ENCODE results near the gene CHST2.
"Not testable (repeated sequence)": the region's sequence is repeated elsewhere in the genome, so short reads cannot be mapped to it uniquely, and the experiment has no call there.

Gene CHST2

DNA sequence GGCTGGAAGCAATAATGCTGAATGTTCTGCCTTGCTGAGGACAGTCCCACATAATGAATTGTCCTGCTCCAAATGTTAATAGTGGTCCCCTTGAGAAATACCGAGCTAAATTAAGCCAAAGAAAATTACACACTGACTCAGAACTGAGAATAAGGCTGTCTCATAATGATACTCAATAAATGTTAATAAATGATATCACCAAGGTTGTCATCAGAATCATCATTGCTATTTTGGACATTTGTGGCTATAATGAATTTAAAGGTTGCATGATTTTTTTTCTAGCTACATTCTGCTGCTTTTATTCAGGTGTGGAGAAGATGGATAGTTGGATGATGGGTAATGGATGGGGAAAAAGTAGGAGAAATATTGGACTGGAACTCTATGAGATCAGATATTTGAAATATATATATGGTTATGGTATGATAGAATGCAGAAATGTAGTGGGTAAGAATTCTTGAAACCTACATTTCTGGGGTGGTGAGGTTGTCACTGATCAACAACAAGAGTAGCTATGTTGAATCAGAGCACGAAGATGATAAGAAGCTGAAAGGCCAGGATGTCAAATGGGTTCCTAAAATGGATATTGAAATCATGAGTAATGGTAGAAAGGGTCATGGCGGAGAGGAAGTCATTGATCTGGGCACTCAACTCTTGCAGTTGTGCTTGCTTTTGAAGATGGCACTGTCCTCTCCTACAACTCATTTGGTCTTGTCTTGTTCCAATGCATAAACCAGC lies 12.8 kb downstream of the CHST2 start:
- DNase-seq (ENCODE audit: low read depth in 2 of 2, low spot score in 1 of 2) = no peak

DNA sequence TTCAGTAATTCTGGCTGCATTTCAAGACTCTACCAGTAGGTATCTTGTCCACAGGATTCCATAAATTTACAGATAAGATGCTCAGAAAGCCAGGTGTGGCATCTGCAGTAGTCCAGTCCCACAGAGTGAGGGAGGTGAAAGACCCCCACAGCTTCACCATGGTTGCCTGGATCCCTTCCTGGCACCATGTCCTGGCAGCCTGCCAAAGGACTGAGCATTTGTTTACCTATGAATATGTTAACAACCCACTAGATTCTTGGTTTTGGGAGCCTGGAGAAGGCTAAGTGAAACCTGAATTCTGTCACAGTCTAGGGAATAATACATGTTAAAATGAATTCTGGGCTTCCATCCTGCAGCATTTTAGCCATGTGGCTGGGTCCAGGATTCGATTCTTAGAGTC lies 14.9 kb downstream of the CHST2 start:
- DNase-seq (ENCODE audit: low read depth in 2 of 2, low spot score in 1 of 2) = no peak

DNA sequence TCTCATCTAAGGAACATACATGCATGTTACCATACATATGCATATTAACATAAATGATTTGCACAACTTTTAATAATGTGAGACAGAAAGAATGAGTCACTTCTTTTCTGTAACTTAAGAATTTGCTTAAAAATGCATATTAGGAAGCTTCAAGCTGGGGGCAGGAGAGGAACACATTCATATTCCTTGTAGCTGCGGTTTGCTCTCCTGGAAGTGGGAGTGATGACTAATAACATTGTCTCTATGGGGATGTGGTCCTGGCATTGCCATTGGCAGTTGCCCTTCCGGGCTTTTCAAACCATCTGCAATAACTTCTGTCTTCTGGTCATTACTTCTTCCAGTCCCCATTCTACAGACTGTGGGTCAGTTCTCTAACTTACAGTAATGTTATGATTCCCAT lies 15.6 kb downstream of the CHST2 start:
- no peak for DNase-seq (ENCODE audit: low read depth in 2 of 2, low spot score in 1 of 2)

DNA sequence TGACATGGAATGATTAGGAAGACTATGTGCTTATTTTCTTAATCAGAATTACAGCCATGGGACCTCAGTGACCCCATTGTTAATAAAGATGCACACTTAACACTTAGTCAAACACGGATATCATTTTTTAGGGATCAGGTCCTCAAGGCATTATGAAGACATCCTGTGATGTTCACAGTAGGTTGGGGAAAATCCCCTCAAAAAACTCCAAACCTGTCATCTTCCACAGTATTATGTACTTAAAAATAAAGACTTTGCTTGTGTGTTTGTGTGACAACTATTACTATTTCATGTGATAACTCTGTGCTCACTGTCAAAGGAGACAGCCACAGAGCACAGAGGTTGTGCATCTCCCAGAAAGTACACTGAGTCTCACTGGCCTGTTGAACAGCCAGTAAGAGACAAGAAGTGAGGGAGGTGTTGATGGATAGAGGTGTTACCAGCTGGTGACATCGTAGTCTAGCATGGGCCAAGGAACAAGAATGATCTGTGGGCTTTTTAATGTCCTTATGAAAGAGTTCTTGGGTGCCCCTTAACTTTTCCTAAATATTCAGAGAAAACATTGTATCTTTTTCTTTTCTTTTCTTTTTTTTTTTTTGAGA lies 18.0 kb downstream of the CHST2 start:
- DNase-seq (ENCODE audit: low read depth in 2 of 2, low spot score in 1 of 2) = no peak

DNA sequence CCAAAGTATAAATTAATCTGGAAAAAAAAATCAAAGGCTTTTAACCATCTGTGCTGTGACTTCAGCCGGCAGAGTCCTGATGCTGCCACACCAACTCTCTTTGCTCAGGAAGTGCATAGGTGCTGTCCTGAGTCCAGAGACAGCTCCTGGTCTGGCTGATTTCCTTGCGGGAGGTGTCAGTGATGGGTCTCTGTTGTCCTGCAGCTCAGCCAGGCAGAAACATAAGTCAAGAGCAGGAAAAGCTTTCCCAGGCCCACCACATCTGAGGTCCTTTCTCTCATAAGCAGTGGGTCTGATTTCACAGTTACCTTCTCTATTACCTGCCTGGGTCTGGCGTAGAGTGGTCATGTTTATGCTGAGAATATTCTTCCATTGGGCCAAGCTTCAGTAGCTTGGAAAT lies 19.4 kb downstream of the CHST2 start:
- DNase-seq (ENCODE audit: low read depth in 2 of 2, low spot score in 1 of 2) = no peak

DNA sequence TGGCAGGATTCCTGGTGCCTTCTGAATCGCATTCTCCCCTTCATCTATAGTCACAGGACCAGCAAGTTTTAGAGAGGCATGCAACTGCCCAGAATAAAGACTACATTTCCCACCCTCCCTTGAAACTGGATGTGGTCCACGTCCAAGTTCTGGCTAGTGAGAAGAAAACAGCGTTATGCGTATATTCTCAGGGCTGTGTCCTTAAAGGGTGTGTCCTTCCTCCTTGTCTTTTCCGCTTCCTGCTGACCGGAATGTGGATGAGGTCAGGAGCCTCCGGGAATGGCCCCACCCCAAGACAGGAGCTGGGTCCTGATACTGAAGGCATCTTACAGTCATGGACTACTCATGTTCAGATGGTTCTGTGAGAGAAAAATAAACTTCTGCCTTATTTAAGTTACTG lies 20.2 kb downstream of the CHST2 start:
- no peak for DNase-seq (ENCODE audit: low read depth in 2 of 2, low spot score in 1 of 2)

DNA sequence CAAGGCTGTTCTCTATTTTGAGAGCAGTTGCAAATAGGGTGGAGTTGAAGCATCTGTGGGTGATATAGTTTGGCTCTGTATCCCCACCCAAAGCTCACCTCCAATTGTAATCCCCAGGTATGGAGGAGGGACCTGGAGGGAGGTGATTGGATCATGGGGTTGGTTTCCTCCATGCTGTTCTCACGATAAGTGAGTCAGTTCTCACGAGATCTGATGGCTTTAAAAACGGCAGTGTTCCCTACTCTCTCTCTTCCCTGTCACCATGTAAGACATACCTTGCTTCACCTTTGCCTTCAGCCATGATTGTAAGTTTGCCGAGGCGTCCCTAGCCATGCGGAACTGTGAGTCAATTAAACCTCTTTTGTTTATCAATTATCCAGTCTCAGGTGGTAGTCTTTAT lies 21.0 kb downstream of the CHST2 start:
- no peak for DNase-seq (ENCODE audit: low read depth in 2 of 2, low spot score in 1 of 2)

DNA sequence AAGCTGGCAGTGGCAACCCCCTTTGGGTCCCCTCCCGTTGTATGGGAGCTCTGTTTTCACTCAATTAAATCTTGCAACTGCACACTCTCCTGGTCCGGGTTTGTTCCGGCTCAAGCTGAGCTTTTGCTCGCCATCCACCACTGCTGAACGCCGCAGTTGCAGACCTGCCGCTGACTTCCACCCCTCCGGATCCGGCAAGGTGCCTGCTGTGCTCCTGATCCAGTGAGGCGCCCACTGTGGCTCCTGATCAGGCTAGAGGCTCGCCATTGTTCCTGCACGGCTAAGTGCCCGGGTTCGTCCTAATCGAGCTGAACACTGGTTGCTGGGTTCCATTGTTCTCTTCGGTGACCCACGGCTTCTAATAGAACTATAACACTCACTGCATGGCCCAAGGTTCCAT lies 22.8 kb downstream of the CHST2 start:
- no peak for DNase-seq (ENCODE audit: low read depth in 2 of 2, low spot score in 1 of 2)

DNA sequence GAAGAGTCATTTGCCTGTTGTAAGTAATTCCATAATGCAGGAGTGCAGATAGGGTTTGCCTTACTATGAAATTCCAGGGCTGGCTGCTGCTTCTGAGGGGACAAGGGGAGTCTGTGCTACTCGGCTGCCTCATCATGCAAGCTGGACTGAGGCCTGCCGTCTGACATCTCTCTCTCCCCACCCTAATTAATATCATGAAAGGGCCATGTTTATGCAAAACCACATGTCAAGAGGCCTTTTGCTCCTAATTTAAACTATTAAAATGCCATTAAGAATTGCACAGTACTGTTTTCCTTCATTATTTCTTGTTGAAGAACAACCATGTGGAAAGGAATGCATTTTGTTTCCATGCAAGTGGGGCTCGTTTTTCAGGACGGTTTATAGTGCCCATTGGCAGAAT lies 26.3 kb downstream of the CHST2 start:
- no peak for DNase-seq (ENCODE audit: low read depth in 2 of 2, low spot score in 1 of 2)

DNA sequence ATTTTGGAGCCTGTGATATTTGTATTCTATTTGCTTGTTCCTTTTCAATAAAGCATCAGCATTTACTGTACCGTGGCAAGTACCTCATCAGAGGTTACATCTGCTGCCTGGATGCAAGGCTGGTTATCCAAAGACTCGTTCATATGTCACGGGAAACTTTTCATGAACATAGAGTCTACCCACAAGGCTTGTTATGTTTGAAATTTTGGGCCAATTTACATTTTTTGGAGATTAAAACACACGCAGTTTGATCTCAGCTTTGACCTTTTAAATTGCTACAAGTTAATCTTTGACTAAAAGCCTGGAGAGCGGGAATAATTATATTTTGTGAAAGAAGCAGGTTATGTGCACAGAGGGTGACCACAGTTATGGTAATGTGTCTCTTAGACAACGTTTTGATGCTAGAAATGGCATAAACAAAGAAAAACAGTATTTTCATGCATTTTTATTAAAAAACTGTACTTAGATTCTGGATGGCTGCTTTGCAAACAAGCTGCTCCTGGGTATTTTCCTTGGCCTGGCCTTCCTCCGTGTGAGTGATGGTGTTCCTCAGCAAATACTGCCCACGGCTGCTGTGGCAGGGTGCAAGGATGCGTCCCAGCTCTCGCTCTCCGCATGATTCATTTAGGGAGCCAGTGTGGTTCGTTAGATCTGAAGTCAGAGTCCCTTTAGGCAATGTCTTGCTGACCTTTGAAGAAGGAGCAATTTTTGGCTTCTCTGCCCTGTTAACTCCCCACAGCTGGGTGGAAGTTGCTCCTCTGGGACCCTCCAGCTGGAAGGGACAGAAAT lies 27.1 kb downstream of the CHST2 start:
- no peak for DNase-seq (ENCODE audit: low read depth in 2 of 2, low spot score in 1 of 2)

DNA sequence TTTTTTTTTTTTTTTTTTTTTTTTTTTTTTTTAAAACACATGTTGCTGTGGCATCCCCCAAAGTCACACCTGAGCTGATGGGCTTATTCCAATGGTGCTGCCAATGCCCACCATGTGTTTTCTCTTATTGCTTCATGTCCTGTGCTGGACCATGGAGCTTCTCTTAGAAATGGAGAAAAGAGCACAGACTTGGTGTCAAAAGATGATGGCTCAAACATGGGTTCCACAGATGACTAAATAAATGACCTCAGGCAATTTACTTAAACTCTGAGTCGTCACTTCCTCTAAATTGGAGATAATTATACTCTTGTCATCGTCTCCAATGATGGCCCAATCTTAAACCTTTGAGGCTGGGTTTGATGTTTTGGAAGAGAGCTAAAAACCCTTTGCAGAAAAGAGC lies 28.1 kb downstream of the CHST2 start:
- DNase-seq (ENCODE audit: low read depth in 2 of 2, low spot score in 1 of 2) = no peak

DNA sequence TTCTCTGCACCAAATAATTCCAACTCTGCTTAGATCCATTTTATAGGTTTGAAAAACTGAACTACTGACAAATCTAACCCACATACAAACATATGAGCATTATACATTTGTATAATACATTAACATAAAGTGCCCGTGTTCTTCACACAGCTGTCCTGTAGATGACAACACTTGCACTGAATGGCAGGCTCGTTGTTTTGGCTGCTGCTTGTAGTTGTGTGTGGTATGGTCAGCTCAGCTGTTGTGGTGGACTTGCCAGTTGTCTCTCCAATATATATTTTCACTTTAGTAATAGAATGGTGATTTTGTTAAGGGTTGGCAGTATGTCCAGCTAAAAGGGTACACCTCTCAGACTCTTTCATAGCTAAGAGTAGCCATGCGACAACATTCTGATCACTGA lies 30.5 kb downstream of the CHST2 start:
- DNase-seq (ENCODE audit: low read depth in 2 of 2, low spot score in 1 of 2) = no peak

DNA sequence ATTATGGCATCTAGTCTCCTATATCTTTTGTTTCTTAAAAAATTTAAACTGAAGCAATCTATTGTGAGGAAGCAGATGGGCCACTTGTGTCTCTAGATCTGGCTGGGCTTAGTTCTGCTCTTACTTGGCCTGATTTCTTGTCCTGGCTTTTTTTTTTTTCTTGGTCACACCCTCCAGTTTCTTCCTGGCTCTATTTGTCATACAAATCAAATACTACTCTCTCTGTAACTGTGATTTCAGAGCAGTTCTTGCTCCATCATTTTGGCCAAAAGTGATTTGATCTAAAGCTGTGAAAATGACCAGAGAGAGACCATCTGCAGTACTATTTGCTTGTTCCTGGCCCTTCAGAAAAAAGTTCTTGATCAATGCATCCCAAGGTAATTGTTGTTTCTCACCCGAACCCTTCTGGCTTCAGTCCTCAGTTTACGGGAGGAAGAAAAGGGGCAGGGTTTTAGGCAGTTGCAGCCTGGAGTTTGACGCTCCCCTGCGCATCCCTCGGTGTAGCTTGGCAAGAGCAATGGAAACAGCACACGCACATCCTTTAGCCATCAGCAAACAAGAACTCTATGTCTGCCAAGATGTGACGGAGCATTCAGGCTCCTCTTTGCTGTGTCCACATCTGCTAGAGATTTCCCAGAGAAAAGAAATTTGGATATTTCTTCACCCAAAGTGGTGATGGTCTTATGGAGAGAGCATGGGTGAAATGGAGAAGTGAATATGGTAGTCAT lies 31.6 kb downstream of the CHST2 start:
- DNase-seq (ENCODE audit: low read depth in 2 of 2, low spot score in 1 of 2) = no peak

DNA sequence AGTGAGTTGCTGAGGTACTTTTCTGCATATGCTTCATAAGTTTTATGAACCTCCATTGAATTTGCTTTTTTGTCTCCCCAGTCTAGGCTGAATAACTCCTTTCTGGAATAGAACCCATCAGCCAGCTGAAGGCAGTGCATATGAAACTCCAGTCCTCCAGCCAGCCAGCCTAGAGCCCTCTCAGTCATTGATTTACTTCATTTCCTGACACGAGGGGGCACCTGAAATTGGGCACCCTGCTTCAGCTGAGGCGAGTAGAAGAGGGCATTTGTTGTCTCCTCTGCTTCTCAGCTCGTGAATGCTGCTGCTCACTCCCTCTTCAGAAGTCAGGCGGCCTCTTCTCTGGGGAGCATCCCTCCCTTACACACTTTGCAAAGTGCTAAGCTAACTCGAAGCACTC lies 32.5 kb downstream of the CHST2 start:
- DNase-seq (ENCODE audit: low read depth in 2 of 2, low spot score in 1 of 2) = no peak

DNA sequence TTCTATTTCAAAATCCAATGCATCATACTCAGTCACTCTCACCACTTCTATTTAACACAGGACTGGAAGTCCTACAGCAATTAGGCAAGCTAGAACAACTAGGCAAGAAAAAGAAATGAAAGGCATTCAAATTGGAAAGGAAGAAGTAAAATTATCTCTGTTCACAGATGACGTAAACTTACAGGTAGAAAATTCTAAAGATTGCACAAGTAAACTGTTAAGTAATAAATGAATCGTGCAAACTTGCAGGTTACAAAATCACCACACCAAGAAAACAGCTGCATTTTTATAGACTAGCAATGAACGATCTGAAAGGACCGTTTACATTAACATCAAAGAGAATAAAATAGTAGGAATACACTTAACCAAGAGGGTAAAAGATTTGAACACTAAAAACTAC lies 36.2 kb downstream of the CHST2 start:
- DNase-seq (ENCODE audit: low read depth in 2 of 2, low spot score in 1 of 2) = no peak

DNA sequence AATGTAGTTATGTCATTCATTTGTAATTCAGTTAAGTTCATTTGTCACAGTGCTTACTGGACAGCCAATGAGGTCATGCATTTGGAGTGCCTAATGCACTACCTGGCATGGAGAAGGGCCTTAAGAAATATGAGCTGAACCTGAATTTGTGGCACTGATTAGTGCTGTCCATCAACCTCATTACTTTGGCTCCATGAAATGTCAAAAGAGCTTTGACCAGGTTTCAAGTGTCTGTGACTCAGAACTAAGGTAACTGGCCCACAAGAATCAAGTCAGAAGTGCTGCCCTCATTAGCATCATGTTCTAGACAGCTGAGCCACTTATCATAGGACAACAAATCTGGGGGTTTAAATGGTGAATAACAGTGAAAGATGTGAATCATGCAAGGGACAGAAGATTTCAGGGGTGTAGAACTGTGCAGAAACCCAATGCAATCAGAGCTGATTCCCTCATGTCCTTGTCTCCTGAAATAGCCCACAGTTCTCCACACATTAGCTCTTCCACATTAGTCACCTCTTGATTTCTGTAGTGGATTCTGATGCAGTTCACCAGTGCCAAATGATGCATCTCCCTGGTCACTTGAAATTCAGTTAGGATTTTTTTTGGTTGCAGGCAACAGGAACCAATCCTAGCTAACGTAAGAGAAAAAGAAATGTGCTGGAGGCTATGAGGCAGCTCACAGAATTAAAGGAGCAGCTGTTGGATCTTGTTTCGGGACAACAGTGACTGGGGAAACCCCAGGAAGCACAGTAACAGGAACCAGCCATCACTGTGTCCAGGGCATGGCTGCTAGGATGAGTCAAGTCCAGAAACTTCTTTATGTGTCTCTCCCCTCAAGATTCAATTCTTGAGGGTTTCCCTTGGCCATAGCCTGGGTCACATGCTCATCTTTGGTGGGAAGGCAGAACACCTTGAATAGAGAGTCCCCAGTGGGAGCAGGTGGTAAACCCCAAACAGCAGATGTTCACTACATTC lies 38.7 kb downstream of the CHST2 start:
- DNase-seq (ENCODE audit: low read depth in 2 of 2, low spot score in 1 of 2) = no peak

DNA sequence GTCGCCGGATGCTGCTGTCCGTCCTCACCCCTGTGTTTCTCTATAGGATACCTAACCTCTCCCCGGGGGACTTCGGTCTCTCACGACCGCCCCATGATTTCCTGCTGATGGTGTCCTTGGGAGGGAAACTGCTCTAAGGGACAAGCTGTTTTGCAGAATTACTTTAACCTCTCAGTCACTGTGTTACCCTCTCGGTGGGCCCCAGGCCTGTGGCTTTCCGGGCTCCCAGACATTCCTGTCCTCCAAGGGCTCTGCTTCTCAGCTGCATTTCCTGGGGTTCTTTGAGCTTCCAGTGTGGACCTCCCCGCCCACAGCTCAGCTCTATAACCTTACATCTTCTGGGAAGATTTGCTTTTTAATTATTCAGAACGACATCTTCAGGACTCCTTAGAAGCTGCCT lies 40.9 kb downstream of the CHST2 start:
- DNase-seq (ENCODE audit: low read depth in 2 of 2, low spot score in 1 of 2) = no peak

DNA sequence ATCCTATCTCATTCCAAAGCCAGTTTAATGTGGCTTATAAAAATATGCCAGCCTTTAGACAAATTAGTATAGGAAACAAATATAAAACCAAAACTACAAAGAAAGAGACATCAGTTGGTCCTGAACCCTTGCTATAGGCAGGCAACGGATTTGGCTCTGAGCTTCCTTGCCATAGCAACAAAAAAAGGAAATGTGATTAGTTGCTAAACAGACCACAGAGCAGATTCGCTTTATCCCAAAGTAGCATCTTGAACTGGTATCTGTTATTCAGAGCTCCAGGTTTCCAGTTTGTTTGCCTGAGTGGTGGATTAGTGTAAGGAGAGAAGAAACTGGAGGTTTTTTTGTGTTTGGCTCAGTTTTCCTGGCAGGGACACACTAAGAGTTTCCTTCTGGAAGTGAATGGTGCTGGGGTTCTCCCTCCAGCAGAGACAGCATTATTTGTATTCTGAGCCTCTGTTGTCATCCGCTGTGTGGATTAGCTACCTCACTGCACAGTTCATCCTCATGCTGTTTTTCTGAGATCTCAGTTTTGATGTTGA lies 44.1 kb downstream of the CHST2 start:
- DNase-seq (ENCODE audit: low read depth in 2 of 2, low spot score in 1 of 2) = no peak

DNA sequence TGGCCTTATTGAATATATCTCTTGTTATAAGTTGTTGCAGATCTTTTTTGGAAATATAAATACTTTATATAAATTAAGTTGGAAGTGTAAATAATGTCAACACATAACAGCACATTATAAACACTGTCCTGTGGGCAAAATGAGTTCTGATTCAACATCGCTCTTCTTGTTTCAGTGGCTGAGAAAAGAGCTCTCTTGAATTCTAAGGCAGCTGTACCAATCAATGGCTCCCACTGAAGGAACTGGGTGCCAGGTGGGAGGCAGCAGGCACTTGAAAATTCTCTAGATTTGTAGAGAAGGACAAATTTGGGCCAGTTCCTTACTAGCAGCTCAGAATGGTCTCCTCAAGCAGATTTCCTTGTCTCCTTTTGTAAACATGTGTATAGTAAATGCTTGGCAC lies 45.6 kb downstream of the CHST2 start:
- no peak for DNase-seq (ENCODE audit: low read depth in 2 of 2, low spot score in 1 of 2)

DNA sequence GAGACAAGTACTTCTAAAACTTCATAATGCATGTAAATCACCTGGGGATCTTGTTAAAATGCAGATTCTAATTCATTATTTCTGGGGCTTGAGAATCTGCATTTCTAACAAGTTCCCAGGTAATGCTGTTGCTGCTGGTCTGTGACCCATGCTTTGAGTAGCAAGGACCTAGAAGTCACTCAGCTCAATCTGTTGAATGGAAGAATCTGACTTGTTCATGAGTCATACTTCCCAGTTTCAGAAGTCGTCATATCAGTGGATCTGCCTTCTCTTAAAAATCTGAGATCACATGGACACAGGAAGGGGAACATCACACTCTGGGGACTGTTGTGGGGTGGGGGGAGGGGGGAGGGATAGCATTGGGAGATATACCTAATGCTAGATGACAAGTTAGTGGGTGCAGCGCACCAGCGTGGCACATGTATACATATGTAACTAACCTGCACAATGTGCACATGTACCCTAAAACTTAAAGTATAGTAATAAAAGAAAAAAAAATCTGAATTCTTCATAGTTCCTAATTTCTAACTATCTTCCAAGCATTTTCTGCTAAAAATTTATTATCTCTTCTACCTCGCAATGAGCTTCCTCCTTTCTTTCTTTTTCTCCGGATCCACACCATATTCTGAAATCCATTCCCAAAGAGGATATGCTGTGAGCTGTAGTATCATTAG lies 46.2 kb downstream of the CHST2 start:
- not testable (repeated sequence) for DNase-seq (ENCODE audit: low read depth in 2 of 2, low spot score in 1 of 2)
